ENCODE measurements around the gene ID4. TPM values are rescaled to one million over a fixed set of nuclear protein-coding genes. Genes with fewer than 3 reads are reported as not detected.

Gene ID4
- total and polyA plus RNA-seq, 12 donors: 1.5 to 12.4 (median 6.3) TPM

- Histone ChIP-seq H3K27me3 (no peaks in the 10 kb centered on the region), H3K9me3 (replicated peaks in 1 of 3) (no peaks in the 10 kb centered on the region), H3K4me3 (no peak overlapping the region), H3K4me1 (replicated peaks in 1 of 2) (no peaks in the 10 kb centered on the region), H3K27ac (no peak overlapping the region), H3K36me3 (replicated peaks in 1 of 2) (no peaks in the 10 kb centered on the region)
- 73 to 86% (median 78%) methylated on average over 4 of the region's 4 CpGs for WGBS, 4 donors
- no peak for DNase-seq
- TF ChIP-seq, protein P1, sequence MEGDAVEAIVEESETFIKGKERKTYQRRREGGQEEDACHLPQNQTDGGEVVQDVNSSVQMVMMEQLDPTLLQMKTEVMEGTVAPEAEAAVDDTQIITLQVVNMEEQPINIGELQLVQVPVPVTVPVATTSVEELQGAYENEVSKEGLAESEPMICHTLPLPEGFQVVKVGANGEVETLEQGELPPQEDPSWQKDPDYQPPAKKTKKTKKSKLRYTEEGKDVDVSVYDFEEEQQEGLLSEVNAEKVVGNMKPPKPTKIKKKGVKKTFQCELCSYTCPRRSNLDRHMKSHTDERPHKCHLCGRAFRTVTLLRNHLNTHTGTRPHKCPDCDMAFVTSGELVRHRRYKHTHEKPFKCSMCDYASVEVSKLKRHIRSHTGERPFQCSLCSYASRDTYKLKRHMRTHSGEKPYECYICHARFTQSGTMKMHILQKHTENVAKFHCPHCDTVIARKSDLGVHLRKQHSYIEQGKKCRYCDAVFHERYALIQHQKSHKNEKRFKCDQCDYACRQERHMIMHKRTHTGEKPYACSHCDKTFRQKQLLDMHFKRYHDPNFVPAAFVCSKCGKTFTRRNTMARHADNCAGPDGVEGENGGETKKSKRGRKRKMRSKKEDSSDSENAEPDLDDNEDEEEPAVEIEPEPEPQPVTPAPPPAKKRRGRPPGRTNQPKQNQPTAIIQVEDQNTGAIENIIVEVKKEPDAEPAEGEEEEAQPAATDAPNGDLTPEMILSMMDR (IDR thresholded peaks at IDR 0.05): no peak
- TF ChIP-seq POLR2A (IDR thresholded peaks at IDR 0.05): no peak
- intact Hi-C loops (cut with DNase I): no loop called here
These were observed 20.5 kb downstream of the ID4 start for GRCh38 chr6:19857703-19858102.

- Histone ChIP-seq H3K9me3 (replicated peaks in 1 of 3) (no peaks in the 10 kb centered on the region), H3K36me3 (replicated peaks in 1 of 2) (no peaks in the 10 kb centered on the region), H3K27me3 (no peaks in the 10 kb centered on the region), H3K27ac (no peak overlapping the region), H3K4me3 (no peak overlapping the region), H3K4me1 (replicated peaks in 1 of 2) (no peaks in the 10 kb centered on the region)
- intact Hi-C loops (cut with DNase I): no loop called here
- TF ChIP-seq, protein P1 (IDR thresholded peaks at IDR 0.05): no peak
- no peak for TF ChIP-seq POLR2A (IDR thresholded peaks at IDR 0.05)
- WGBS, 4 donors: 54 to 60% (median 59%) methylated on average over 4 of the region's 4 CpGs
- no peak for DNase-seq
These were observed 23.2 kb downstream of the ID4 start for GRCh38 chr6:19860235-19860877.

- intact Hi-C loops (cut with DNase I): no loop called here
- no peak overlapping the region for H3K4me3 ChIP-seq
- no peak overlapping the region for H3K27ac ChIP-seq
- WGBS, 4 donors: 67 to 75% (median 73%) methylated on average over 3 of the region's 3 CpGs
- TF ChIP-seq, protein P1 (IDR thresholded peaks at IDR 0.05): no peak
- TF ChIP-seq POLR2A (IDR thresholded peaks at IDR 0.05): no peak
- H3K9me3 ChIP-seq (replicated peaks in 1 of 3): no peaks in the 10 kb centered on the region
- H3K27me3 ChIP-seq: no peaks in the 10 kb centered on the region
- H3K4me1 ChIP-seq (replicated peaks in 1 of 2): no peaks in the 10 kb centered on the region
- no peak for DNase-seq
- no peaks in the 10 kb centered on the region for H3K36me3 ChIP-seq (replicated peaks in 1 of 2)
These were observed 27.1 kb downstream of the ID4 start for GRCh38 chr6:19864285-19864684.

GRCh38 chr6:19865178-19865577 lies 28.0 kb downstream of the ID4 start:
- TF ChIP-seq, protein P1 (IDR thresholded peaks at IDR 0.05): no peak
- no peak for TF ChIP-seq POLR2A (IDR thresholded peaks at IDR 0.05)
- DNase-seq: no peak
- intact Hi-C loops (cut with DNase I): no loop called here
- no peak overlapping the region for H3K4me3 ChIP-seq
- no peaks in the 10 kb centered on the region for H3K36me3 ChIP-seq (replicated peaks in 1 of 2)
- 15 to 41% (median 35%) methylated on average over 1 of the region's 1 CpG for WGBS, 4 donors
- no peaks in the 10 kb centered on the region for H3K4me1 ChIP-seq (replicated peaks in 1 of 2)
- no peaks in the 10 kb centered on the region for H3K9me3 ChIP-seq (replicated peaks in 1 of 3)
- no peaks in the 10 kb centered on the region for H3K27me3 ChIP-seq
- H3K27ac ChIP-seq: no peak overlapping the region
